Measurements from ENCODE around the gene MYH7.
A peak's percentile ranks its signal among the peaks of the same experiment; 100 is the strongest.

MYH7 gene

GRCh38 chr14:23385642-23386265, 49.7 kb downstream of the MYH7 start:
- no peak for DNase-seq

DNA sequence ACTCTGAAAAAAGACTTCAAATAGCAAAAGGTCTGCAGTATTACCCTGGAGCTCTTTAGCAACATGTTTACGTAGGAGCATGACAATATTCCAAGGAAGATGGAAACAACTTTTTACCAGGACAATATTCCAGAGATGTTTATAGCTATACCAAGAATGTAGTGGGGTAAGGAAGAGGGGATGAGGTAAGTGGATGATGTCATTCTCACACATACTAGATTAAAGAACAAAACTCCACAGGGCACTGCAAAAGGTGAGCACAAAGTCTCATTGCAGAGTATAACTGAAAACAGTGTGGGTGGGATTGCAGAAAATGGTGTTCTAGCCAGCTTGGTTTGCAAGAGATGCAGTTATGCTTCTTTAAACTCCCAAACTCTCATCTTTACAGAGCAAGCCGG, 50.2 kb downstream of the MYH7 start:
- no peak for DNase-seq

DNA sequence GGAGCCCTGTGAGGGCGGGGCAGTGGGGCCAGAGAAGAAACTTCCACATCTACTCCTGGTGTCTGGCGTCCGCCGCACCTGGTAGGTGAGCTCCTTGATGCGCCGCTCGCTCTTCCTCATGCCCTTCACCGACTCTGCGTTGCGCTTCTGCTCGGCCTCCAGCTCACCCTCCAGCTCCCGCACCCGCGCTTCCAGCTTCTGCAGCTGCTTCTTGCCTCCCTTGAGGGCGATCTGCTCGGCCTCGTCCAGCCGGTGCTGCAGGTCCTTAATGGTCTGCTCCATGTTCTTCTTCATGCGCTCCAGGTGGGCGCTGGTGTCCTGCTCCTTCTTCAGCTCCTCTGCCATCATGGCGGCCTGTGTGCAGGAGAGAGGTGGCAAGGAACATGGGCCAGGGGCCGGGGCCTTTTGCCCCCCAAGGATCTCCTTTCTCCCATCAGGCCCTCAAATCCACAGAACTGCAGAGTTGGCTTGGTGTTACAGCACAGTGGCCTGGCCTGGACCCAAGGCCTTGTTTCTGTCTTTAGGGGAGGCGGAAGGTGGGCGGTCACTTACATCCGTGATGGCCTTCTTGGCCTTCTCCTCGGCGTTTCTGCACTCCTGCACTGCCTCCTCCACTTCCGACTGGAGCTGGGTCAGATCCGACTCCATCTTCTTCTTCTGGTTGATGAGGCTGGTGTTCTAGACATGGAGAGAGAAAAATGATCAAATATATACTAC, 50.9 kb downstream of the MYH7 start:
- DNase-seq = no peak

- DNase-seq = no peak
Measured at GRCh38 chr14:23382731-23383440, 52.6 kb downstream of the MYH7 start.

DNA sequence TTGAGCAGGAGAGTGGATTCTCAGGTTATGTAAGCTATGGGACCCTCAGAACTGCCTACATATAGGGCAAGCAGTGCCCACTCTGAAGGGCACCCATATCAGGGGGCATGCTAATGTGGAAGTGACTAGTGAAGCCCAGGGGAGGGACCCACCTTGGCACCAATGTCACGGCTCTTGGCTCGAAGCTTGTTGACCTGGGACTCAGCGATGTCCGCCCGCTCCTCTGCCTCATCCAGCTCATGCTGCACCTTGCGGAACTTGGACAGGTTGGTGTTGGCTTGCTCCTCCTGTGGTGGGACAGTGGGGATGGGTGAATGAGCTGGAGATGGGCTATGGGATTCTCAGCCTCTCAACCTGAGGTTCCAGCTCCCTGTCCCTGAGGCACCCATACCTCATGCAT, 53.2 kb downstream of the MYH7 start:
- no peak for DNase-seq

GRCh38 chr14:23381871-23382270, 53.6 kb downstream of the MYH7 start:
- DNase-seq = no peak

DNA sequence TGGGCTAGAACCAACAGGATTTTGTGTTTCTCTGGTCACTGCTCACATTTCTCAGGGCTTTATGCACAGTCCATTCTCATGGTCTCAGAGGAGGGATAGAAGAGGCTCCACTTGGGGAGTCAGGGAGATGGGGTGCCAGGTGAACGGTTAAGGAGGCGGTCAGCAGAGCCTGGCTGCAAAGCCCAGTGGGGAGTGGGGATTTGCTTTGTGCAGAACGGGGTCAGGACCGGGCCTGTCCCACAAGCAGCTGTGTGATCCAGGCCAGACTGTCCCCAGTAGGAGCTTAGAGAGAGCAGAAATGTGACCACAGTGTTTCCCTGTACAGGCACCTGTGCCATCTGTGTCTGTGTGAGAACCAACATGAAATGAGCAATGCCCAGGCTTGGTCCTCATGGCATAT, 54.5 kb downstream of the MYH7 start:
- DNase-seq = no peak

GRCh38 chr14:23380197-23380914, 55.1 kb downstream of the MYH7 start:
- no peak for DNase-seq

DNA sequence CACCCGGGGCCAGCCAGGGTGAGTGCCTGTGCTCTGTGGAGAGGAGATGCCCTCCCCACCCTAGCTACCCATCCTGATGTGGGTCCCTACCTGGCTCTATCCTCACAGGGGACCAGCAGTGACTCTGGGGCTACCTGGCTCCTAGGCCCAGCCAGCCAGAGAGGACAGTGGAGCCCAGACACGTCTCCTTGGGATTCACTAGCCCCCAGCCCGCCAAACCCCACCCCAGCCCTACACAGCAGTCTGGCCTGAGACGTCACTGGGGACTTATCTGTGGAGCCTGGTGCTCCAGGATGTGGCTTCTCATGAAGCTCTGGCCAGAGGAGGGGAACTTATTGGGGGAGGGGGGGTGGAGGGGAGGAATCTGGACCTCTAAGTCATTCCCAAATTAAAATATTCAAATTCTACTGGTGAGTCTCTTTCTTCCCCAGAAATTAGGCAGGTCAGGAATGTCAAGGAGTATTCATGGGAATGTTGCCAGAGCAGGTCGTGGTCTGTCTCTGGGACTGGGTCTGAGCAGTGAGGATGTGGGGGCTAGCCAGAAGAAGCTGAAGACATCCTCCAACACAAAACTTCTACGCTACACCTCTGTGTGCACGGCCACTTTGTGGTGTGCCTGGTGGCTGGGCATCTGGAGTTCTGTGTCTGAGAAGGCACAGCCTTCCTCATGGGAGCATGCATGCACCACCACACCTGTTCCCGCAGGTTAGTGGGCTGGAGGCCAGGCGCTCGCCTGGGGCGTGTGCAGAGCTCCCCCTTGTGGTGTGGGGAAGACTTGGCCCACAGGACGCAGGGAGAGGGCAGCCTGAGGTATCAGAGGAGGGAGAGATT, 55.9 kb downstream of the MYH7 start:
- DNase-seq = peak; percentile 56

- no peak for DNase-seq
Measured at GRCh38 chr14:23378612-23379220, 56.7 kb downstream of the MYH7 start.

DNA sequence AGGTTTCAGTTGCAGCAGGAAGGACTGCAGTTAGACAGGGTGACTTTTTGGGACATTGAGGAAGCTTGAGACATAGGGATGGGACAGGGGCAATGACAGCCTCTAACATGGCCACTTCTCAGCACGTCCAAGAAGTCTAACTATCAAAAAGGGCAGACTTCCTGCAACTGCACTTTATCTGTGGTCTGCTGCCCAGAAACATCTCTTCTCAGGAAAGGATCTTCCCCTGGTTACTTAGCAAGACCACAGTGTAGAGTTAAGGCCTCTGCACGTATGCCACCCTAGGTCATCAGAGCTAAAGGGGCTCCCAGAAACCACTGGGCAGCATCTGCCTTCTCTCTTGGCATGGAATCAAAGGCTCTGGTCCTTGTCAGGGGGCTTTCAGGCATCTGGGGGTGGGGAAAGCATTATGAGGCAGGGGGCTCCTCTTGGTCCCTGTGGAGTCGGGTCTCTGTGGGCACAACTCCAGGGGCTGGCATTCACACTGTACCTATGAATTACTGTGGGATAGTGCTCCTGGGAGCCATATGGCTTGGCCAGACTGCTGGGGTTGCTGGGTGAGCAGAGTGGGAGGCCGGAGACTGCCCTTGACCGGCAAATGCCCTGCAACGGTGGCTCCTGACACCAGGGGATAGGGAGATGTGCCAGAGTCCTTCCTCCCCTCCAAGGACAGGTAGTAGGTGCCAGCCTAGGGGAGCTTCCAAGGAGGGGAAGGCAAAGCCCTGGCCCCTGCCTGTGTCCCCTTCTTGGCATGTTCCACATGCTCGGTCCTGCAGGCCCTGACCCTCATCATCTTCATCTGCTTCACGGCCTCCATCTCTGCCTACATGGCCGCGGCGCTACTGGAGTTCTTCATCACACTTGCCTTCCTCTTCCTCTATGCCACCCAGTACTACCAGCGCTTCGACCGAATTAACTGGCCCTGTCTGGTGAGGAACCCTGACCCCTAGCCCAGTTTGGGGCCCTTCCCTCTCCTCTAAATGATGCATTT, 57.6 kb downstream of the MYH7 start:
- no peak for DNase-seq

DNA sequence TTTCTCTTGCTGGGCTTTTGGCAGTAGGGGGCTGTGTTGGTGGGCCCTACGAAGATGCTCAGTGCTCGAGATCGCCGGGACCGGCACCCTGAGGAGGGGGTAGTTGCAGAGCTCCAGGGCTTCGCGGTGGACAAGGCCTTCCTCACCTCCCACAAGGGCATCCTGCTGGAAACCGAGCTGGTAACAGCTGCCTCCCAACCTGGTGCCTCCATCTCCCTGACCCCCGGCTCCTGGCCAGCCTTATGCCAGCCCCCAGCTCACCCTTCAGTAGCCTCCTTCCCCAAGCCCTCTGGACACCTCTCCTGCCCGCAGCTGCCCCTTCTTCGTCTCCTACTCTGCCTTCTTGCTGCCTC, 58.3 kb downstream of the MYH7 start:
- no peak for DNase-seq

DNA sequence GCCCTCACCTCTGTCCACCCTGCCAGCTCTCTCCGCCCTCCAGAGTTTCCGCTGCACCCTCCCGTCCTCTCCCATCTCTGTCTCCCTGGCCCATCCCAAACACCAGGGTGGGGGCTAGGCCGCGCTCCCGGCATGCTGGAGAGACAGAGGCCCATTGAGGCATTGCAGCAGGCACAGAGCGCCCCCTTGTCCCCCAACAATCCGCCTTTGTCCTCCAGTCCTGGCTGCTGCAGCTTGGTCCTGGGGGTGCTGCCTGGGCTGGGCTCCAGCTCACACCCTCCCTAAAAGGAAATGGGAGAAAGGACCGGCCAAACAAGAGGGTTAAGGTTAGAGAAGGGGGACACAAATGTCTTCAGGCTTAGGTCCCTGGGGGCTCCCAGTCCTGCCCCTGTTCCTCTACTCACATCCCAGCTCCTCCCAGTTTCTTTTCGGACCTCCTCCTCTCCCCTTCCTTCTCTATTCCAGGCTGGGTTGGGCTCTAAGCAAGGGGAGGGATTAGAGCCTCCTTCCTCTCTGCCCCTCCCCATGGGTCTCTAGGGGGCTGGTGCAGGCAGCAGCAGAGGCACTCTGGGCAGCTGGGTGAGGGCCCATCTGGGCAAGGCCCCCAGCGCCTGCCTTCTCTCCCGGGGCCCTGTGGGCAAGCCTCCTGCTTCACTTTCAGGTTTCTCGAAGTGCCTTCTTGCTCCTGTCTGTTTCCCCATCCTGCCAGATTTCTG, 58.8 kb downstream of the MYH7 start, which contains the start of gene CMTM5:
Gene CMTM5 (plus strand): TSS at position 565 of the 716 bp plus-strand sequence. CDS start 206 bp downstream, outside the sequence.
- no peak for DNase-seq

- DNase-seq = no peak
Measured at GRCh38 chr14:23375527-23376251, 59.8 kb downstream of the MYH7 start.

GRCh38 chr14:23373041-23373440, 62.4 kb downstream of the MYH7 start:
- DNase-seq = no peak

- no peak for DNase-seq
Measured at GRCh38 chr14:23372509-23372908, 63.0 kb downstream of the MYH7 start, which contains the start of gene IL25. IL25 (plus strand) TSS chr14:23372809.

DNA sequence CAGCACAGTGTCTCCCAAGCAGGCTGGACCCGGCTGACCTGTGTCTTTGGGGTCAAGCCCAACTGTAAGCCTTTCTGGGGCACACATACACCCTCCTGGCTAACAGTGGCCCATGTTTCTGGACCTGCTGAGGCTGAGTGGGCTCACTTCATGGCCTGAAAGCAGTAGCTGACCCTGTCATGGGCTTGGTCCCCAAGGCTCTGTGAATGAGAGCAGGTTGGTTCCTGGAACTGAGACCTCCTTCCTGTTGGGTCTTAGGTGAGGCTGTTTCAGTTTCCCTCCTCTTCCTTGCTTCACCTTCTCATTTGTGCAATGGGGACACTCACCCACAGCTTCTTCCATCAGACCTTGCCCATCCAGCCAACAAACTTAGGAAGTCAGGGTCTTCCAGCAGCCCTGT, 63.6 kb downstream of the MYH7 start:
- DNase-seq = no peak

DNA sequence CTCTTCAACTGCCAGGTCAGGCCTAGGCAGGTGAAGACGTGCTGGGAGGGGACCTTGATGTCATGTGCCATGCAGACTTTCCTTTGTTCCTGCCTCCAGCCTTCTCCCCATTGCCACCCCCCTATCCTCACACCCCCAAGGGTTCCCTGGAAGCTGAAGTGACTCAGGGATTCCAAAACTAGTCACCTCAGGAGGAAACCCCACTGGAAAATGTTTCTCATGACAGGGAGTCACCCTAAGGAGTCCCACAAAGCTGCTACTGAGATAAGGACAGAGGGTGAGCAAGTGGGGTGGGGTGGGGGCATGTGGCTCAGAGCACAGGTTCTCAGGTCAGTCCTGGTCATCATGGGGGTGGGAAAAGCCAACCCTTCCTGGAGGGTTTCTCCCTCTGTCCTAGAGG, 65.2 kb downstream of the MYH7 start:
- DNase-seq = no peak

DNA sequence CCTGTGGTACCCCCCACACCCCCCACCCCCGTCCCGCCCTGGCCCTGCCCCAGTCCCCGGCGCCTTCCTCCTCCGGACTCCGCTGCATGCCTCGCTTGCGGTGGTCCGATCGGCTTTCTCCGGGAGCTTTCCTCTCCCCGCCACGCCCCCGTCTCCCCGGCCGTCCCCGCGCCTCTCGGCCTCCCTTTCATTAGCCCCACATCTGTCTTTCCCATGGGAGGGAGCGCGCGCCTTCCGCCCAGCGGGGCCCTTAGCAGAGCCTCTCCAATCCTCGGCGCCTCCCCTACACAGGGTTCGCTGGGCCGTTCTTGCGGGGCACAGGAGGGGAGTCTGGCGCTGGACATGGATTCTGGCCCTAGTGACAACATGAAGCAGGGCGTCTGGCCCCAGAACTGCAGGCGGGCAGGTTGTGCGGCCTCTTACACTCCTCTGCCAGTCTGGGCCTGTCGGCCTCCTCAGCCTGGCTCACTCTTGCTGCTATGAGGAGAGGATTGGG, 69.0 kb downstream of the MYH7 start:
- DNase-seq = no peak
